Tibial nerve (tissue), 4 donors: ENCODE measurements around the gene RIMS4. TPM values are rescaled to one million over a fixed set of nuclear protein-coding genes. Genes with fewer than 3 reads are reported as not detected.

Source experiments
- DNase-seq, 2 donors: peaks; one replicate each; pipeline ENCODE4 v3.0.0-alpha.2; 2019; ENCODE audit warnings: low spot score in 2 of 2
- H3K27ac ChIP-seq, 4 donors: fragments of 200-600 bp; sonication (generic) in 3 of 4; one replicate each; pipeline ENCODE4 v1.5.1; 2017 to 2019; ENCODE audit warnings: mild to moderate bottlenecking in 1 of 4
- H3K27me3 ChIP-seq, 2 donors: fragments of 200-600 bp; sonication (generic) in 1 of 2; one replicate each; pipeline versions ENCODE4 v1.5.1 to v1.6.0; 2017 to 2019
- H3K36me3 ChIP-seq, 3 donors: fragments of 200-600 bp; sonication (generic); one replicate each; pipeline ENCODE4 v1.5.1; 2018 to 2019
- H3K4me1 ChIP-seq, 4 donors: fragments of 200-600 bp; sonication (generic) in 3 of 4; one replicate each; pipeline ENCODE4 v1.5.1; 2017 to 2019
- H3K4me3 ChIP-seq, 4 donors: fragments of 200-600 bp; sonication (generic) in 3 of 4; one replicate each; pipeline ENCODE4 v1.5.1; 2017 to 2019; ENCODE audit warnings: mild to moderate bottlenecking in 1 of 4, moderate library complexity in 1 of 4
- H3K9me3 ChIP-seq, 4 donors: fragments of 200-600 bp; sonication (generic) in 3 of 4; one replicate each; pipeline ENCODE4 v1.5.1; 2017 to 2019
- EP300 ChIP-seq, 2 donors: sonication (generic); formaldehyde crosslinking; IDR thresholded peaks; one replicate each; pipeline ENCODE4 v1.6.1; 2017; ENCODE audit warnings: antibody characterized with exemption in 2 of 2, mild to moderate bottlenecking in 1 of 2
- POLR2A ChIP-seq, 2 donors: fragments of 450-650 bp; IDR thresholded peaks; one replicate each; pipeline ENCODE4 v1.6.1; 2017; ENCODE audit warnings: antibody characterized with exemption in 2 of 2, mild to moderate bottlenecking in 2 of 2, moderate library complexity in 2 of 2
- WGBS, 2 donors: methylation state at CpG; one replicate each; pipeline ENCODE4 v1.1.5; 2018; 5-methylcytosine and 5-hydroxymethylcytosine counted together
- total RNA-seq, 4 donors: library from RNA; depleted of rRNA; stranded (reverse); fragments of >200 nt; gene quantifications; one replicate each; pipeline ENCODE4 v1.1.0, GENCODE V29; 2016
- TF ChIP-seq, protein P1 (sequence below), 5 experiments: fragments of 200-600 bp in 3 of 5; fragments of 450-650 bp in 2 of 5; sonication (generic) in 3 of 5; IDR thresholded peaks; one replicate each; pipeline ENCODE4 v1.5.1; 2016 to 2019; ENCODE audit warnings: antibody characterized with exemption in 5 of 5, mild to moderate bottlenecking in 3 of 5, moderate library complexity in 2 of 5

Gene RIMS4
- total RNA-seq, 4 donors from 2014 or later, result 0.21 to 4.7 (median 1.7) TPM

GRCh38 chr20:44722990-44723389 is 87.4 kb downstream of the RIMS4 start:
- 81 to 93% methylated on average over 2 of the region's 2 CpGs for WGBS, 2 donors

GRCh38 chr20:44721785-44722054 is 88.6 kb downstream of the RIMS4 start:
- H3K4me1 ChIP-seq, result peaks cover 0 to 47% (median 18%) of the 10 kb centered on the region in 4 donors
- no peaks in the 10 kb centered on the region for H3K36me3 ChIP-seq
- no peak overlapping the region for H3K4me3 ChIP-seq
- peak overlapping the region in 3 of 4 donors; percentile 37 to 82 (median 73) for H3K27ac ChIP-seq
- no peaks in the 10 kb centered on the region for H3K27me3 ChIP-seq
- no peaks in the 10 kb centered on the region for H3K9me3 ChIP-seq
- 100% methylated on average over 1 of the region's 1 CpG for WGBS, 2 donors
- TF ChIP-seq EP300 (IDR thresholded peaks at IDR 0.05) (no peak), POLR2A (IDR thresholded peaks at IDR 0.05) (no peak)
- TF ChIP-seq, protein P1, sequence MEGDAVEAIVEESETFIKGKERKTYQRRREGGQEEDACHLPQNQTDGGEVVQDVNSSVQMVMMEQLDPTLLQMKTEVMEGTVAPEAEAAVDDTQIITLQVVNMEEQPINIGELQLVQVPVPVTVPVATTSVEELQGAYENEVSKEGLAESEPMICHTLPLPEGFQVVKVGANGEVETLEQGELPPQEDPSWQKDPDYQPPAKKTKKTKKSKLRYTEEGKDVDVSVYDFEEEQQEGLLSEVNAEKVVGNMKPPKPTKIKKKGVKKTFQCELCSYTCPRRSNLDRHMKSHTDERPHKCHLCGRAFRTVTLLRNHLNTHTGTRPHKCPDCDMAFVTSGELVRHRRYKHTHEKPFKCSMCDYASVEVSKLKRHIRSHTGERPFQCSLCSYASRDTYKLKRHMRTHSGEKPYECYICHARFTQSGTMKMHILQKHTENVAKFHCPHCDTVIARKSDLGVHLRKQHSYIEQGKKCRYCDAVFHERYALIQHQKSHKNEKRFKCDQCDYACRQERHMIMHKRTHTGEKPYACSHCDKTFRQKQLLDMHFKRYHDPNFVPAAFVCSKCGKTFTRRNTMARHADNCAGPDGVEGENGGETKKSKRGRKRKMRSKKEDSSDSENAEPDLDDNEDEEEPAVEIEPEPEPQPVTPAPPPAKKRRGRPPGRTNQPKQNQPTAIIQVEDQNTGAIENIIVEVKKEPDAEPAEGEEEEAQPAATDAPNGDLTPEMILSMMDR (IDR thresholded peaks at IDR 0.05), result no peak
- DNase-seq, result no peak

More at GRCh38 chr20:44722990-44723389, 87.4 kb downstream of the RIMS4 start:
- H3K27ac ChIP-seq, result peak overlapping the region in 1 of 4 donors; percentile 39
- H3K36me3 ChIP-seq, result no peaks in the 10 kb centered on the region
- H3K4me3 ChIP-seq, result no peak overlapping the region
- peaks cover 0 to 37% (median 16%) of the 10 kb centered on the region in 4 donors for H3K4me1 ChIP-seq
- no peak for DNase-seq
- H3K27me3 ChIP-seq, result no peaks in the 10 kb centered on the region
- H3K9me3 ChIP-seq, result no peaks in the 10 kb centered on the region
- TF ChIP-seq, protein P1 (IDR thresholded peaks at IDR 0.05), result no peak
- TF ChIP-seq EP300 (IDR thresholded peaks at IDR 0.05), result no peak
- no peak for TF ChIP-seq POLR2A (IDR thresholded peaks at IDR 0.05)

DNA sequence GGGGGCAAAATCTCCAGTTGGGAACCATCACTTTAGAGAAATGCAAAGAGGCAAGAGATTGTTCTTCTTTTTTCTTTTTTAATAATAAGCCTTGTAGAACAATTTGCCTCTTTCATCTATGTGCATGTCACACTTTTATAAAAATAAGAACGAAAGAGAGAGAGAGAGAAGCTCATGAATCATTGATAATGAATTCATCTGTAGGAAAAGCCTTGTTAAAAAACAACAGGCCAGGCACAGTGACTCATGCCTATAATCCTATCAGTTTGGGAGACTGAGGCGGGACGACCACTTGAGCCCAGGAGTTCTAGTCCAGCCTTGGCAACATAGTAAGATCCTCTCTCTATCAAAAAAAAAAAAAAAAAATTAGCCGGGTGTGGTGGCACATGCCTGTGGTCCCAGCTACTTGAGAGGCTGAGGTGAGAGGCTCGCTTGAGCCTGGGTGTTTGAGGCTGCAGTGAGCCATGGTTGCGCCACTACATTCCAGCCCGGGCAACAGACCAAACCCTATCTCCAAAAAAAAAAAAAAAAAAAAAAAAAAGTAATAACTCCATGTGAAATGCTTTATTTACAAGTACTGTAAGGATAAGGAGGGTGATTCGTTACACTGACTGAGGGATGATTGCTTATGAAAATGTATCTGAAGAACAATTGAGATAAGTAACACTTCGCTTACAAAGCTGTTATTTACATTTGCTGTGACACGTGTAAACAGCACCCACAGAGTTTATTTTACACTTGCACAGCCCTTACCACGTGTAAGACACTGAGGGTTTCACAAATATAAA is 89.2 kb downstream of the RIMS4 start:
- Histone ChIP-seq H3K4me1 (peaks cover 0 to 52% (median 20%) of the 10 kb centered on the region in 4 donors), H3K36me3 (no peaks in the 10 kb centered on the region), H3K27me3 (no peaks in the 10 kb centered on the region), H3K9me3 (no peaks in the 10 kb centered on the region), H3K4me3 (no peak overlapping the region), H3K27ac (peak overlapping the region; percentile 20 to 82 (median 68))
- no peak for TF ChIP-seq EP300 (IDR thresholded peaks at IDR 0.05)
- TF ChIP-seq POLR2A (IDR thresholded peaks at IDR 0.05), result no peak
- TF ChIP-seq, protein P1 (IDR thresholded peaks at IDR 0.05), result no peak
- DNase-seq, result no peak
- 47 to 48% methylated on average over 11 of the region's 11 CpGs for WGBS, 2 donors

GRCh38 chr20:44720621-44720996 is 89.7 kb downstream of the RIMS4 start:
- Histone ChIP-seq H3K4me3 (no peak overlapping the region), H3K27ac (peak overlapping the region; percentile 20 to 82 (median 68)), H3K4me1 (peaks cover 0 to 58% (median 24%) of the 10 kb centered on the region in 4 donors), H3K9me3 (no peaks in the 10 kb centered on the region), H3K36me3 (no peaks in the 10 kb centered on the region), H3K27me3 (no peaks in the 10 kb centered on the region)
- no peak for DNase-seq
- 42 to 47% methylated on average over 7 of the region's 7 CpGs for WGBS, 2 donors
- TF ChIP-seq EP300 (IDR thresholded peaks at IDR 0.05), result no peak
- TF ChIP-seq POLR2A (IDR thresholded peaks at IDR 0.05), result no peak
- TF ChIP-seq, protein P1 (IDR thresholded peaks at IDR 0.05), result no peak

- peak overlapping the region in 1 of 4 donors; percentile 8 for H3K4me3 ChIP-seq
These were observed 90.5 kb downstream of the RIMS4 start for GRCh38 chr20:44719841-44720240.

More at GRCh38 chr20:44719841-44720240, 90.5 kb downstream of the RIMS4 start:
- WGBS, 2 donors, result 88 to 90% methylated on average over 10 to 19 of the region's 19 CpGs
- Histone ChIP-seq H3K27ac (peak overlapping the region in 3 of 4 donors; percentile 54 to 82 (median 82)), H3K4me1 (peaks cover 0 to 66% (median 30%) of the 10 kb centered on the region in 4 donors), H3K27me3 (no peaks in the 10 kb centered on the region), H3K36me3 (no peaks in the 10 kb centered on the region), H3K9me3 (no peaks in the 10 kb centered on the region)
- DNase-seq, result no peak
- TF ChIP-seq POLR2A (IDR thresholded peaks at IDR 0.05) (no peak), EP300 (IDR thresholded peaks at IDR 0.05) (no peak)
- TF ChIP-seq, protein P1 (IDR thresholded peaks at IDR 0.05), result no peak
